CD14-positive monocyte (primary cell): ENCODE measurements around the gene FAM193A. TPM values are rescaled to one million over a fixed set of nuclear protein-coding genes. Genes with fewer than 3 reads are reported as not detected.

Experiments used
- DNase-seq, 3 donors: peaks; one replicate each; pipeline ENCODE4 v3.0.0-alpha.2; 2011 to 2022
- H2AFZ ChIP-seq: 2 replicates; pipeline ENCODE4 v1.6.0; 2012; ENCODE audit warnings: mild to moderate bottlenecking, low read depth, low read length, inconsistent platforms; ENCODE audit not compliant: insufficient read depth, poor library complexity, severe bottlenecking
- H3K27ac ChIP-seq, 2 donors: 1 replicate in 1 of 2; 2 replicates in 1 of 2; pipeline ENCODE4 v1.5.1; 2012 to 2013; ENCODE audit warnings: low read length in 2 of 2, control low read depth in 1 of 2, inconsistent platforms in 1 of 2, low read depth in 1 of 2, mild to moderate bottlenecking in 1 of 2
- H3K27me3 ChIP-seq, 2 donors: one replicate each; pipeline versions ENCODE4 v1.6.0 to v1.6.1; 2011 to 2013; ENCODE audit warnings: low read length in 2 of 2; ENCODE audit not compliant: control insufficient read depth in 2 of 2, insufficient read depth in 2 of 2
- H3K36me3 ChIP-seq, 2 donors: replicated peaks in 1 of 2; 1 replicate in 1 of 2; 2 replicates in 1 of 2; pipeline versions ENCODE4 v1.5.1 to v1.6.1; 2012 to 2013; ENCODE audit warnings: low read length in 2 of 2, control low read depth in 1 of 2, inconsistent platforms in 1 of 2, mild to moderate bottlenecking in 1 of 2; ENCODE audit not compliant: insufficient read depth in 2 of 2, control insufficient read depth in 1 of 2
- H3K4me1 ChIP-seq, 2 donors: 1 replicate in 1 of 2; 2 replicates in 1 of 2; pipeline versions ENCODE4 v1.5.1 to v1.6.1; 2012 to 2013; ENCODE audit warnings: low read length in 2 of 2, control low read depth in 1 of 2, inconsistent platforms in 1 of 2, mild to moderate bottlenecking in 1 of 2, moderate library complexity in 1 of 2; ENCODE audit not compliant: insufficient read depth in 2 of 2, control insufficient read depth in 1 of 2
- H3K4me2 ChIP-seq: replicated peaks from 2 replicates; pipeline ENCODE3; 2012; ENCODE audit warnings: low read length, moderate library complexity, mild to moderate bottlenecking; ENCODE audit not compliant: poor library complexity, severe bottlenecking; ENCODE audit errors: extremely low read depth
- H3K4me3 ChIP-seq, 3 experiments: fragments of 200-600 bp in 1 of 3; sonication (generic) in 1 of 3; replicated peaks in 1 of 3; 1 replicate in 2 of 3; 2 replicates in 1 of 3; pipeline ENCODE4 v1.5.1; 2011 to 2013; ENCODE audit warnings: low read length in 3 of 3, mild to moderate bottlenecking in 3 of 3, control low read depth in 2 of 3, low read depth in 2 of 3, inconsistent platforms in 1 of 3, moderate library complexity in 1 of 3
- H3K79me2 ChIP-seq: 2 replicates; pipeline ENCODE4 v1.6.0; 2012; ENCODE audit warnings: mild to moderate bottlenecking, control low read depth, inconsistent platforms, low read length, moderate library complexity; ENCODE audit not compliant: insufficient read depth
- H3K9ac ChIP-seq: 2 replicates; pipeline ENCODE4 v1.6.0; 2017; ENCODE audit warnings: low read length, mild to moderate bottlenecking; ENCODE audit not compliant: insufficient read depth, poor library complexity, severe bottlenecking
- H3K9me3 ChIP-seq, 2 donors: replicated peaks in 1 of 2; 1 replicate in 1 of 2; 2 replicates in 1 of 2; pipeline versions ENCODE4 v1.5.1 to v1.6.1; 2012 to 2013; ENCODE audit warnings: low read length in 2 of 2, control low read depth in 1 of 2; ENCODE audit not compliant: control insufficient read depth in 1 of 2, insufficient read depth in 1 of 2
- H4K20me1 ChIP-seq: 2 replicates; pipeline ENCODE4 v1.6.0; 2012; ENCODE audit warnings: mild to moderate bottlenecking, low read length, control low read depth, moderate library complexity; ENCODE audit not compliant: insufficient read depth
- H3K27ac Mint-ChIP-seq, 7 donors: one replicate each; pipeline ENCODE4 v1.8.0; 2020; ENCODE audit warnings: mild to moderate bottlenecking in 7 of 7, mixed read lengths in 7 of 7, moderate library complexity in 6 of 7, inconsistent platforms in 2 of 7
- H3K27me3 Mint-ChIP-seq, 3 donors: one replicate each; pipeline ENCODE4 v1.8.0; 2021 to 2022; ENCODE audit warnings: low read depth in 3 of 3, mild to moderate bottlenecking in 3 of 3, mixed read lengths in 3 of 3, moderate library complexity in 3 of 3, inconsistent platforms in 1 of 3
- H3K36me3 Mint-ChIP-seq, 2 donors: one replicate each; pipeline ENCODE4 v1.8.0; 2020; ENCODE audit warnings: mixed read lengths in 2 of 2, inconsistent platforms in 1 of 2, mild to moderate bottlenecking in 1 of 2
- H3K4me1 Mint-ChIP-seq: one replicate; pipeline ENCODE4 v1.8.0; 2020; ENCODE audit warnings: mild to moderate bottlenecking, mixed read lengths
- H3K4me3 Mint-ChIP-seq, 2 donors: one replicate each; pipeline ENCODE4 v1.8.0; 2020; ENCODE audit warnings: mild to moderate bottlenecking in 2 of 2, mixed read lengths in 2 of 2, moderate library complexity in 1 of 2
- H3K9me3 Mint-ChIP-seq, 7 donors: one replicate each; pipeline ENCODE4 v1.8.0; 2020 to 2022; ENCODE audit warnings: mixed read lengths in 7 of 7, mild to moderate bottlenecking in 6 of 7, moderate library complexity in 6 of 7, inconsistent platforms in 2 of 7
- CTCF ChIP-seq: fragments of 200-600 bp; IDR thresholded peaks from one replicate; pipeline ENCODE4 v1.8.0; 2022; ENCODE audit warnings: antibody characterized with exemption, mild to moderate bottlenecking
- WGBS: methylation state at CpG from one replicate; pipeline ENCODE4 v1.1.5; 2013; ENCODE audit warnings: missing lambda C conversion rate; ENCODE audit not compliant: insufficient coverage; 5-methylcytosine and 5-hydroxymethylcytosine counted together
- intact Hi-C, 2 donors: fragments of 100-400 bp; cut with micrococcal nuclease; formaldehyde crosslinking; loops; one replicate each; pipeline versions ENCODE4 v1.15.0 to v1.15.1; 2023
- polyA plus RNA-seq, 3 donors: library from polyadenylated mRNA; depleted of rRNA in 1 of 3; unstranded in 2 of 3; stranded (reverse) in 1 of 3; fragments of 300-500 nt in 2 of 3; fragments of >200 nt in 1 of 3; fragmentation: Illumina TruSeq in 2 of 3; gene quantifications; 1 replicate in 2 of 3; 2 replicates in 1 of 3; pipeline ENCODE4 v1.2.3, GENCODE V29; 2012 to 2021

The FAM193A gene
- polyA plus RNA-seq, 3 donors = 0.66 to 11.8 (median 0.82) TPM

GRCh38 chr4:2745981-2746806, 209.7 kb downstream of the FAM193A start:
- Histone ChIP-seq H2AFZ (no peak overlapping the region), H4K20me1 (peaks cover 78% of the 10 kb centered on the region), H3K36me3 (peaks cover 68 to 88% of the 10 kb centered on the region in 2 donors), H3K4me2 (no peak overlapping the region), H3K79me2 (peaks cover 23% of the 10 kb centered on the region), H3K27ac (peak overlapping the region; percentile 75 to 77), H3K4me1 (peaks cover 8 to 16% of the 10 kb centered on the region in 2 donors), H3K4me3 (no peak overlapping the region), H3K9ac (peak overlapping the region; percentile 29), H3K9me3 (no peaks in the 10 kb centered on the region), H3K27me3 (no peaks in the 10 kb centered on the region)
- peak; percentile 50 to 90 (median 78) for DNase-seq
- TF ChIP-seq CTCF = no peak
- H3K27ac Mint-ChIP-seq = peak overlapping the region; percentile 78 to 94 (median 91)
- peaks cover 69 to 87% of the 10 kb centered on the region in 2 donors for H3K36me3 Mint-ChIP-seq
- no peak overlapping the region for H3K4me3 Mint-ChIP-seq
- 72% methylated on average over 18 of the region's 21 CpGs for WGBS
- H3K27me3 Mint-ChIP-seq = no peaks in the 10 kb centered on the region
- H3K4me1 Mint-ChIP-seq = peaks cover 9% of the 10 kb centered on the region
- H3K9me3 Mint-ChIP-seq = no peaks in the 10 kb centered on the region
- intact Hi-C loops = no loop called here

GRCh38 chr4:2746891-2747695, 210.6 kb downstream of the FAM193A start:
- Histone ChIP-seq H3K27ac (peak overlapping the region; percentile 75 to 77), H3K27me3 (no peaks in the 10 kb centered on the region), H3K4me1 (peaks cover 8 to 16% of the 10 kb centered on the region in 2 donors), H2AFZ (no peak overlapping the region), H3K4me2 (no peak overlapping the region), H3K79me2 (peaks cover 31% of the 10 kb centered on the region), H3K4me3 (no peak overlapping the region), H3K9me3 (no peaks in the 10 kb centered on the region), H3K9ac (peak overlapping the region; percentile 29), H4K20me1 (peaks cover 78% of the 10 kb centered on the region), H3K36me3 (peaks cover 60 to 85% of the 10 kb centered on the region in 2 donors)
- Mint-ChIP-seq H3K27ac (peak overlapping the region; percentile 78 to 94 (median 91)), H3K9me3 (no peaks in the 10 kb centered on the region), H3K36me3 (peaks cover 60 to 83% of the 10 kb centered on the region in 2 donors), H3K4me1 (peaks cover 9% of the 10 kb centered on the region), H3K27me3 (no peaks in the 10 kb centered on the region), H3K4me3 (no peak overlapping the region)
- intact Hi-C loops = no loop called here
- 88% methylated on average over 8 of the region's 16 CpGs for WGBS
- DNase-seq = no peak
- no peak for TF ChIP-seq CTCF
